HL-60 (cell line): ENCODE measurements around the gene NAP1L4.

ENCODE experiments used
- GABPA ChIP-seq: IDR thresholded peaks from 2 replicates; pipeline ENCODE4 v1.6.1; 2012; ENCODE audit warnings: low read depth
- SPI1 ChIP-seq: IDR thresholded peaks from 2 replicates; pipeline ENCODE4 v1.6.1; 2012; ENCODE audit warnings: low read depth, mild to moderate bottlenecking, borderline replicate concordance
- TF ChIP-seq, protein P1 (sequence below): IDR thresholded peaks from one replicate; pipeline ENCODE4 v1.5.1; 2011; ENCODE audit warnings: low read length, control low read depth, inconsistent platforms; ENCODE audit not compliant: insufficient read depth

DNA sequence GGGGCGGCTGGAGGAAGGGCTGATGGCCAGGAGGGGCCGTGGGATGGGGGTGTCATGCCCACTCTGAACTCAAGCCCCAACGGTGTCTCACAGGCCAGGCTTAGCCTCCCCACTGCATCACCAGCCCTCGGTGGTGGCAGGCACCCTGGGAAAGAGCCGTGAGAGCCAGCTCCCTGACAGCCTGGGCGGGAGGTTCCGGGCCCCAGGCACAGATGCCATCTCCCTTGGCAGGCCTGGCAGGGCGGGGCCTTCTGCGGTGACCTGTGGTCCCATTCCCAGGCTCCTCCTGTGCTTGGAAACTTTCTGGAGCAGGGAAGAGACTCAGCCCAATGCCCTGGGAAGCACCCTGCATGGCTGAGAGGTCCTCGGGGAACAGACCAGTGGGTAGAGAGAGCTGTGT lies 67.7 kb downstream of the NAP1L4 start:
- TF ChIP-seq GABPA, result no peak
- TF ChIP-seq, protein P1, sequence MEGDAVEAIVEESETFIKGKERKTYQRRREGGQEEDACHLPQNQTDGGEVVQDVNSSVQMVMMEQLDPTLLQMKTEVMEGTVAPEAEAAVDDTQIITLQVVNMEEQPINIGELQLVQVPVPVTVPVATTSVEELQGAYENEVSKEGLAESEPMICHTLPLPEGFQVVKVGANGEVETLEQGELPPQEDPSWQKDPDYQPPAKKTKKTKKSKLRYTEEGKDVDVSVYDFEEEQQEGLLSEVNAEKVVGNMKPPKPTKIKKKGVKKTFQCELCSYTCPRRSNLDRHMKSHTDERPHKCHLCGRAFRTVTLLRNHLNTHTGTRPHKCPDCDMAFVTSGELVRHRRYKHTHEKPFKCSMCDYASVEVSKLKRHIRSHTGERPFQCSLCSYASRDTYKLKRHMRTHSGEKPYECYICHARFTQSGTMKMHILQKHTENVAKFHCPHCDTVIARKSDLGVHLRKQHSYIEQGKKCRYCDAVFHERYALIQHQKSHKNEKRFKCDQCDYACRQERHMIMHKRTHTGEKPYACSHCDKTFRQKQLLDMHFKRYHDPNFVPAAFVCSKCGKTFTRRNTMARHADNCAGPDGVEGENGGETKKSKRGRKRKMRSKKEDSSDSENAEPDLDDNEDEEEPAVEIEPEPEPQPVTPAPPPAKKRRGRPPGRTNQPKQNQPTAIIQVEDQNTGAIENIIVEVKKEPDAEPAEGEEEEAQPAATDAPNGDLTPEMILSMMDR, result no peak
- no peak for TF ChIP-seq SPI1
